Vagina (tissue), 2 donors: Measurements from ENCODE around the gene GATAD2A. TPM values are rescaled to one million over a fixed set of nuclear protein-coding genes. Genes with fewer than 3 reads are reported as not detected.
A peak's percentile ranks its signal among the peaks of the same experiment; 100 is the strongest.

Experiments
- DNase-seq, 2 donors: peaks; one replicate each; pipeline ENCODE4 v3.0.0-alpha.2; 2017; ENCODE audit errors: extremely low spot score in 2 of 2
- H3K27ac ChIP-seq: fragments of 200-600 bp; sonication (generic); one replicate; pipeline ENCODE4 v1.5.1; 2019
- H3K27me3 ChIP-seq: fragments of 200-600 bp; sonication (generic); one replicate; pipeline ENCODE4 v1.5.1; 2019
- H3K36me3 ChIP-seq, 2 donors: fragments of 200-600 bp; sonication (generic); one replicate each; pipeline ENCODE4 v1.5.1; 2017 to 2019
- H3K4me1 ChIP-seq: fragments of 200-600 bp; sonication (generic); one replicate; pipeline ENCODE4 v1.5.1; 2019
- H3K4me3 ChIP-seq, 2 donors: fragments of 200-600 bp; sonication (generic); 1 replicate in 1 of 2; 2 replicates in 1 of 2; pipeline ENCODE4 v1.5.1; 2016 to 2019
- H3K9me3 ChIP-seq: fragments of 200-600 bp; sonication (generic); one replicate; pipeline ENCODE4 v1.5.1; 2019
- POLR2A ChIP-seq, 2 donors: fragments of 450-650 bp; IDR thresholded peaks; one replicate each; pipeline ENCODE4 v1.6.1; 2017; ENCODE audit warnings: antibody characterized with exemption in 2 of 2, mild to moderate bottlenecking in 2 of 2, moderate library complexity in 2 of 2
- POLR2AphosphoS5 ChIP-seq, 2 donors: sonication (generic); formaldehyde crosslinking; IDR thresholded peaks; one replicate each; pipeline ENCODE4 v1.9.0; 2017; ENCODE audit warnings: antibody characterized with exemption in 2 of 2, mild to moderate bottlenecking in 2 of 2, low read depth in 1 of 2; ENCODE audit not compliant: insufficient read depth in 1 of 2
- intact Hi-C: fragments of 100-400 bp; cut with DNase I; formaldehyde crosslinking; loops from one replicate; pipeline ENCODE4 v1.15.1; 2023
- total RNA-seq: library from RNA; depleted of rRNA; stranded (reverse); fragments of >200 nt; gene quantifications from one replicate; pipeline ENCODE4 v1.2.3, GENCODE V29; 2016
- TF ChIP-seq, protein P1 (sequence below), 3 experiments: fragments of 450-650 bp in 2 of 3; fragments of 200-600 bp in 1 of 3; sonication (generic) in 1 of 3; IDR thresholded peaks; one replicate each; pipeline ENCODE4 v1.5.1; 2017 to 2019; ENCODE audit warnings: antibody characterized with exemption in 3 of 3, mild to moderate bottlenecking in 2 of 3, moderate library complexity in 2 of 3

The GATAD2A gene
- total RNA-seq, result 49.6 TPM

DNA sequence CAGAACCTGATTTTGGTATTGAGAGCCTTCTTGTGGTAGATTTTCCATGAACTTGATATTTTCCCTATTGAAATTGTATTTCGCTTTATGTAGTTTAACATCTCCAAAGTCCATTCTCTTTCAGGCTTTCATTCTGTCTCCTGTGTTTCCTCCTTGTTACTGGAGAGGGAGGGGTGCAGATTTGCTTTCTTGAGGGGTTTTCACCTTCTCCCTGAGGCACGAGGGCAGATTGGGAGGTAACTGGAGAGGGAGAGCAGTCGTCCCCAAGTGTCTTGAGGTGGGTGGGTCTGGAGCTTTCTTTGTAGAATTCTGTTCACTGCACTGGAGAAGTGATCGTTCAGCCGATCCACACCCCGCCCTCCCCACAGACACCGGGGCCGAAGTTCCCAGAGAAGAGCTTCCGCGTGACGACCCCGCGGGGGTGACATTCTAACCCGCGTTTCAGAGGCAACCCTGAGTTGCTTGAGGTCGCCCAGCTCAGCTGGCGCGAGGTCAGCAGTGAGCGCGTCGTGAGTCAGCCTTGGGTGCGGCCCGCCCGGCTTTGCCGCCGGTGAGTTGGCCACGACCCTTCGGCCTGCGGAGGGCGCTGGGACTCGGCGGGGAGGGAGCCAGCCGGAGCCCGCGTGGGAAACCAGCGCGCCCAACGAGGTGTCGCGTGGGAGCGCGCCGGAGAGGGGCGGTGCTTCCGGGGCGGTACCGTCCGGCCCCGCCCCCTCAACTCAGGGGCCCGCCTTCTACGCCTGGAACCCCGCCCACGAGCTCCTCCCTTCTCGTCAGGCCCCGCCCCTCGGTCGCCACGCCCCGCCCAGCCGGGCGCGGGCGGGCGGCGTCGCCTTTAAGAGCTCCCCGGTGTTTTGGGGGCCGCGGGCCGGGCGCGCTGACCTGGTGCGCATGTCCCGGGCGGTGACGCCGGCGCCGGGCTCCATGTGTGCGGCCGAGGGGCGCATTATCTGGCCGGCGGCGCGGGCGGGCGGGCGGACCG, at the start of gene GATAD2A:
TSS of gene GATAD2A (plus strand) at position 797 of the 982 bp plus-strand sequence. CDS start 59,671 bp downstream, outside the sequence.
- Histone ChIP-seq H3K9me3 (no peaks in the 10 kb centered on the region), H3K27ac (peak within 1 kb of the TSS; percentile 83), H3K27me3 (no peaks in the 10 kb centered on the region), H3K36me3 (no peaks in the 10 kb centered on the region), H3K4me1 (peaks cover 59% of the 10 kb centered on the region), H3K4me3 (peak within 1 kb of the TSS; percentile 87 to 94)
- TF ChIP-seq, protein P1, sequence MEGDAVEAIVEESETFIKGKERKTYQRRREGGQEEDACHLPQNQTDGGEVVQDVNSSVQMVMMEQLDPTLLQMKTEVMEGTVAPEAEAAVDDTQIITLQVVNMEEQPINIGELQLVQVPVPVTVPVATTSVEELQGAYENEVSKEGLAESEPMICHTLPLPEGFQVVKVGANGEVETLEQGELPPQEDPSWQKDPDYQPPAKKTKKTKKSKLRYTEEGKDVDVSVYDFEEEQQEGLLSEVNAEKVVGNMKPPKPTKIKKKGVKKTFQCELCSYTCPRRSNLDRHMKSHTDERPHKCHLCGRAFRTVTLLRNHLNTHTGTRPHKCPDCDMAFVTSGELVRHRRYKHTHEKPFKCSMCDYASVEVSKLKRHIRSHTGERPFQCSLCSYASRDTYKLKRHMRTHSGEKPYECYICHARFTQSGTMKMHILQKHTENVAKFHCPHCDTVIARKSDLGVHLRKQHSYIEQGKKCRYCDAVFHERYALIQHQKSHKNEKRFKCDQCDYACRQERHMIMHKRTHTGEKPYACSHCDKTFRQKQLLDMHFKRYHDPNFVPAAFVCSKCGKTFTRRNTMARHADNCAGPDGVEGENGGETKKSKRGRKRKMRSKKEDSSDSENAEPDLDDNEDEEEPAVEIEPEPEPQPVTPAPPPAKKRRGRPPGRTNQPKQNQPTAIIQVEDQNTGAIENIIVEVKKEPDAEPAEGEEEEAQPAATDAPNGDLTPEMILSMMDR (IDR thresholded peaks at IDR 0.05), result no peak
- peak in 1 of 2 donors; percentile 50 for TF ChIP-seq POLR2A (IDR thresholded peaks at IDR 0.05)
- TF ChIP-seq POLR2AphosphoS5 (IDR thresholded peaks at IDR 0.05; ENCODE audit: insufficient read depth in 1 of 2, low read depth in 1 of 2), result peak; percentile 39 to 84
- DNase-seq, result peak in 1 of 2 donors; percentile 94
- intact Hi-C loops, result loop anchor here (10.0 kb wide), 1 partner anchor 80 kb away; no protein-coding TSS in a partner anchor

DNA sequence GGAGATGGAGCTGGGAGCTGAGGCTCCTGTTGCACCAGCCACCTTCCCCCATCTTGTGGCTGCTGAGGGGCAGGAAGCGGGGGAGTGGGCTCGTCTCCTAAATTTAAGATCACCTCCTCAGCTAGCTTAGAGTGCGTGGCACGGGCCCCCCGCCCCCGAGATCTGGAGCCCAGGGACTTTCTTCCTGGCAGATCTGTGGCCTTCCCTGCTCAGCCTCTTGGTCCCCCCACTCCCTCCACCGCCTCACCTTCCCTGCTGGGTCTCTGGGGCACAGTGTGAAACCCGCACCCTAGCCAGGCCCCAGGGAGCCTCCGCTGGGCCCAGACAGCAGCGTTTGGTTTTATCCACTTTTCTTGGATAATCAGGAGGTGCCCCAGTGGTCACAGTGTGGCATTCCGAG, 49.0 kb upstream of the GATAD2A start:
- H3K27ac ChIP-seq, result no peak overlapping the region
- peaks cover 4% of the 10 kb centered on the region for H3K4me1 ChIP-seq
- no peak for TF ChIP-seq POLR2AphosphoS5 (IDR thresholded peaks at IDR 0.05; ENCODE audit: insufficient read depth in 1 of 2, low read depth in 1 of 2)
- TF ChIP-seq, protein P1 (IDR thresholded peaks at IDR 0.05), result no peak
- TF ChIP-seq POLR2A (IDR thresholded peaks at IDR 0.05), result no peak
- no peak overlapping the region for H3K4me3 ChIP-seq
- intact Hi-C loops, result no loop called here
- no peaks in the 10 kb centered on the region for H3K27me3 ChIP-seq
- DNase-seq, result no peak
- peaks cover 0 to 58% of the 10 kb centered on the region in 2 donors for H3K36me3 ChIP-seq
- H3K9me3 ChIP-seq, result no peaks in the 10 kb centered on the region

DNA sequence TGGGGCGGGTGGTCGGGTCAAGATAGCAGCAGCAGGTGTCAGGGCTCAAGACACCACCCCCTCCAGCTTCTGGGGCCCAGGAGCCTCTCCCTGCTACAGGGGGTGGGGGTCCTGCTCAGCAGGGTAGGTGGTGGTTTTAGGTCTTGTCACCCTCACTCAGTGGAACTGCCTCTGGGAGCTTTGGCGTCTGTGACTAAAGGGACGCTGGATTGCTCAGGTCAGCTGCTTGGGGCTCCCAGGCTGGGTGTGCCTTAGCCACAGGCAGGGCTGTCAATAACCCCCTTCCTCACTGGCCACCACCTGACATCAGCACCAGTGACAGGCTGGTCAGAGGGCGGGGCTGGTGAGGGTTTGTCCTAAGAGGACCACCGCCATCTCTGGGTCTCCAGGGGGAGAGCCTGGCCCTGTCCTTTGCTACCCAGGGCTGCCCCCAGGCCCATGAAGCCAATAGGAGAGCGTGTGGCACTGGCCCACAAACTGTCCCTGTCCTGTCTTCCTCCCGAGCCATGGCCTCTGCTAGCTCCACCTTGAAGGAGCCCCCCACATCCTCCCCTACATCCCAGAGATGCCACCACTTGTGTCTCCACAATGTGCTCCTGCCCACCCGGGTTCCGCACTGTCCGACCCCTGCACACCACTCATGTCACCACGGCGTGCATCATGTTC, 48.4 kb upstream of the GATAD2A start:
- TF ChIP-seq POLR2A (IDR thresholded peaks at IDR 0.05), result no peak
- TF ChIP-seq POLR2AphosphoS5 (IDR thresholded peaks at IDR 0.05; ENCODE audit: insufficient read depth in 1 of 2, low read depth in 1 of 2), result no peak
- TF ChIP-seq, protein P1 (IDR thresholded peaks at IDR 0.05), result no peak
- H3K9me3 ChIP-seq, result no peaks in the 10 kb centered on the region
- peaks cover 0 to 53% of the 10 kb centered on the region in 2 donors for H3K36me3 ChIP-seq
- no peak overlapping the region for H3K4me3 ChIP-seq
- DNase-seq, result no peak
- H3K4me1 ChIP-seq, result peaks cover 4% of the 10 kb centered on the region
- H3K27me3 ChIP-seq, result no peaks in the 10 kb centered on the region
- no peak overlapping the region for H3K27ac ChIP-seq
- intact Hi-C loops, result no loop called here

DNA sequence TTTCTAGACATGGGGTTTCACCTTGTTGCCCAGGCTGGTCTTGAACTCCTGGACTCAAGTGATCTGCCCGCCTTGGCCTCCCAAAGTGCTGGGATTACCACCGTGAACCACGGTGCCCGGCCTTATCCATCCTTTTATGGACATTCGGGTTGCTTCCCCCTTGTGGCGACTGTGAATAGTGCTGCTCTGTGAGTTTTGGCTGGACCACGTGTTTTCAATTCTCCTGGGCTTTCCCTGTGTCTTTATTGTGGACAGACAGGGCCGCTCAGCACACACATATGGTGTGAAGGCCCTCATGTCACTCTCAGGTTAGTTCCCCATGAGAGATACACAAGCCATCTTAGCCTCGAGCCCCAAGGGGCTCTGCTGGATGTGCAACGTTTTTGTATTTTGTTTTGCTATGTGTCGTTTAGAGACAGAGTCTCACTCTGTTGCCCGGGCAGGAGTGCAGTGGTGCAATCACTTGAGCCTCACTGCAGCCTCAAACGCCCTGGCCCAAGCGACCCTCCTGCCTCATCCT, 44.3 kb upstream of the GATAD2A start:
- Histone ChIP-seq H3K27ac (no peak overlapping the region), H3K9me3 (no peaks in the 10 kb centered on the region), H3K36me3 (peaks cover 0 to 12% of the 10 kb centered on the region in 2 donors), H3K4me3 (no peak overlapping the region), H3K4me1 (peaks cover 15% of the 10 kb centered on the region), H3K27me3 (no peaks in the 10 kb centered on the region)
- no peak for DNase-seq
- intact Hi-C loops, result no loop called here
- TF ChIP-seq POLR2AphosphoS5 (IDR thresholded peaks at IDR 0.05; ENCODE audit: insufficient read depth in 1 of 2, low read depth in 1 of 2) (peak in 1 of 2 donors; percentile 29), POLR2A (IDR thresholded peaks at IDR 0.05) (no peak)
- TF ChIP-seq, protein P1 (IDR thresholded peaks at IDR 0.05), result peak; percentile 37 to 76 (median 45)
